ENCODE results near the gene SIAH3. TPM values are rescaled to one million over a fixed set of nuclear protein-coding genes. Genes with fewer than 3 reads are reported as not detected.

Gene SIAH3, protein sequence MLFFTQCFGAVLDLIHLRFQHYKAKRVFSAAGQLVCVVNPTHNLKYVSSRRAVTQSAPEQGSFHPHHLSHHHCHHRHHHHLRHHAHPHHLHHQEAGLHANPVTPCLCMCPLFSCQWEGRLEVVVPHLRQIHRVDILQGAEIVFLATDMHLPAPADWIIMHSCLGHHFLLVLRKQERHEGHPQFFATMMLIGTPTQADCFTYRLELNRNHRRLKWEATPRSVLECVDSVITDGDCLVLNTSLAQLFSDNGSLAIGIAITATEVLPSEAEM
- total RNA-seq (2021): not detected in 2 replicates
- long read RNA-seq: 0 reads

DNA sequence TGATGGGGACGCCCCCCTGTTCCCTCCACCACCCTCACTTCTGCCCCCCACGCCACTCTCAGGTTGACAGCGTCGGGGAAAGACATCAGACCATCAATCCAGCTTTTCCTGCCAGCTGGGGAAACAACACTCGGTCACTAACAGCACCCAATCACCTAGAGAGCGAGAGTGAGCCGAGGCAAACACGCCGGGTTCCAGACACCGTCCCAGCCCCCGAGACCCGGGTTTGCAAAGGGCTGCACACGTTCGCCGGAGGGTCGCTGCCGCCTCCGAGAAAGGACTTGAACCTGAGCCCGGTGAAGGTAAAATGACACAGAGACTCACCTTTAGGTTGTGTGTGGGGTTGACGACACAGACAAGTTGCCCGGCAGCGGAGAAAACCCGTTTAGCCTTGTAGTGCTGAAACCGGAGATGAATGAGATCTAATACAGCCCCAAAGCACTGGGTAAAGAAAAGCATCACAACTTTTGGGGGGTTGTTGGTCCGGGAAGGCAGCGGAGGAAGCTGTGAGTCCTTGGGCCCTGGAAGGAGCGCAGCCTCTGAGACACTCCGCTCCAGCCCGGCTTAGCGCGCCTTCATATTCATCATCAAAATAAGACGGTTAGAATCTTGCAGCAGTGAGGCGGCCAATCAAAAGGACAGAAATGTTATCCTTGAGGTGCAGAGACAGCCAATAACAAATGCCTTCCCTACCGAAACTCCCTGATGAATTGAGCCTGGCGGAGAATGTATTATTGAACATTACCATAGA is at the start of gene SIAH3:
SIAH3 (minus strand) TSS at position 583 of the 751 bp plus-strand sequence; CDS start at position 459, 124 bp downstream.
- no peak within 1 kb of the TSS for H2BK5ac ChIP-seq (ENCODE audit: insufficient read length, low read length)
- no peaks in the 10 kb centered on the region for H3K9me3 ChIP-seq (ENCODE audit: control insufficient read depth, low read depth, low read length)
- H3K4me2 ChIP-seq (ENCODE audit: insufficient read depth, insufficient read length, low read length): peak within 1 kb of the TSS; percentile 51
- H3K36me3 Mint-ChIP-seq (ENCODE audit: insufficient read depth in 1 of 3, low read depth in 3 of 3): peaks cover 0 to 5% (median 0%) of the 10 kb centered on the region in 3 experiments; a peak in 2 of 7 replicates
- no peak within 1 kb of the TSS for H3K14ac ChIP-seq (ENCODE audit: insufficient read depth, low read length)
- no peak within 1 kb of the TSS for H2BK12ac ChIP-seq (ENCODE audit: insufficient read length, low read depth, low read length)
- H3K27me3 ChIP-seq (ENCODE audit: insufficient read depth, low read length): peaks cover 3% of the 10 kb centered on the region; the same call in 1 of the 2 replicates
- H2AK5ac ChIP-seq (ENCODE audit: insufficient read length, low read length): no peak within 1 kb of the TSS
- peaks cover 3 to 6% of the 10 kb centered on the region in 2 experiments; a peak in 3 of 5 replicates for H3K9me3 Mint-ChIP-seq
- peaks cover 12% of the 10 kb centered on the region for H3K23me2 ChIP-seq (ENCODE audit: insufficient read length, low read depth, low read length, poor library complexity, severe bottlenecking)
- TF ChIP-seq, protein P1, sequence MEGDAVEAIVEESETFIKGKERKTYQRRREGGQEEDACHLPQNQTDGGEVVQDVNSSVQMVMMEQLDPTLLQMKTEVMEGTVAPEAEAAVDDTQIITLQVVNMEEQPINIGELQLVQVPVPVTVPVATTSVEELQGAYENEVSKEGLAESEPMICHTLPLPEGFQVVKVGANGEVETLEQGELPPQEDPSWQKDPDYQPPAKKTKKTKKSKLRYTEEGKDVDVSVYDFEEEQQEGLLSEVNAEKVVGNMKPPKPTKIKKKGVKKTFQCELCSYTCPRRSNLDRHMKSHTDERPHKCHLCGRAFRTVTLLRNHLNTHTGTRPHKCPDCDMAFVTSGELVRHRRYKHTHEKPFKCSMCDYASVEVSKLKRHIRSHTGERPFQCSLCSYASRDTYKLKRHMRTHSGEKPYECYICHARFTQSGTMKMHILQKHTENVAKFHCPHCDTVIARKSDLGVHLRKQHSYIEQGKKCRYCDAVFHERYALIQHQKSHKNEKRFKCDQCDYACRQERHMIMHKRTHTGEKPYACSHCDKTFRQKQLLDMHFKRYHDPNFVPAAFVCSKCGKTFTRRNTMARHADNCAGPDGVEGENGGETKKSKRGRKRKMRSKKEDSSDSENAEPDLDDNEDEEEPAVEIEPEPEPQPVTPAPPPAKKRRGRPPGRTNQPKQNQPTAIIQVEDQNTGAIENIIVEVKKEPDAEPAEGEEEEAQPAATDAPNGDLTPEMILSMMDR (conservative IDR thresholded peaks at IDR 0.05): no peak
- peak; percentile 43 for DNase-seq
- no peak within 1 kb of the TSS for H2BK15ac ChIP-seq (ENCODE audit: low read depth, low read length)
- peaks cover 49 to 52% of the 10 kb centered on the region in 2 experiments for H3K4me1 Mint-ChIP-seq
- H3T11ph ChIP-seq (ENCODE audit: low read length): no peak within 1 kb of the TSS
- no peak within 1 kb of the TSS for H2BK20ac ChIP-seq (ENCODE audit: low read depth, low read length, poor library complexity, severe bottlenecking)
- H4K5ac ChIP-seq (ENCODE audit: insufficient read length, low read depth, low read length): no peak within 1 kb of the TSS
- H3K27me3 Mint-ChIP-seq (ENCODE audit: low read depth): peaks cover 54% of the 10 kb centered on the region
- H4K91ac ChIP-seq (ENCODE audit: insufficient read length, low read depth, low read length): no peak within 1 kb of the TSS
- H3K4me3 Mint-ChIP-seq: peak within 1 kb of the TSS; percentile 64 to 84
- H2BK120ac ChIP-seq (ENCODE audit: low read depth, low read length, poor library complexity, severe bottlenecking): no peak within 1 kb of the TSS
- H3K9ac ChIP-seq (ENCODE audit: extremely low read depth, insufficient read length, low read length): no peak within 1 kb of the TSS
- no peak within 1 kb of the TSS for H4K8ac ChIP-seq (replicated peaks; ENCODE audit: insufficient read length, low read depth, low read length)
- H3K27ac ChIP-seq (ENCODE audit: insufficient read length, low read depth, low read length): no peak within 1 kb of the TSS
- no peak within 1 kb of the TSS for H3K18ac ChIP-seq (ENCODE audit: insufficient read length, low read depth, low read length)
- H2AFZ ChIP-seq (ENCODE audit: low read length): no peak within 1 kb of the TSS
- no peak within 1 kb of the TSS for H3K56ac ChIP-seq (ENCODE audit: insufficient read length, low read depth, low read length)
- no peaks in the 10 kb centered on the region; the same call in 1 of the 2 replicates for H3K4me1 ChIP-seq (ENCODE audit: insufficient read depth, low read length)
- H3K79me2 ChIP-seq (ENCODE audit: insufficient read depth, low read length): no peaks in the 10 kb centered on the region
- no CpG with 5 or more reads among the region's 35 CpGs for WGBS (ENCODE audit: extremely low coverage, insufficient read length, low lambda C conversion rate)
- H3K79me1 ChIP-seq (ENCODE audit: insufficient read depth, low read depth, low read length, poor library complexity, severe bottlenecking): no peaks in the 10 kb centered on the region
- H4K20me1 ChIP-seq (ENCODE audit: control insufficient read depth, insufficient read depth, insufficient read length): no peaks in the 10 kb centered on the region
- H3K27ac Mint-ChIP-seq: no peak within 1 kb of the TSS; a peak in 1 of 7 replicates
- H3K4ac ChIP-seq (ENCODE audit: low read depth, low read length): no peak within 1 kb of the TSS
- H3K23ac ChIP-seq (ENCODE audit: insufficient read length, low read depth, low read length): no peak within 1 kb of the TSS
